ENCODE data around the gene ELL. TPM values are rescaled to one million over a fixed set of nuclear protein-coding genes. Genes with fewer than 3 reads are reported as not detected.

The ELL gene
- polyA plus RNA-seq, 3 donors: 12.2 to 35.3 (median 12.6) TPM

- peaks cover 28 to 30% of the 10 kb centered on the region in 2 donors for H3K36me3 Mint-ChIP-seq
These were observed 21.5 kb downstream of the ELL start for GRCh38 chr19:18500376-18500775.

GRCh38 chr19:18499055-18499775 lies 22.7 kb downstream of the ELL start:
- Histone ChIP-seq H3K27me3 (ENCODE audit: control insufficient read depth in 2 of 2, insufficient read depth in 2 of 2, low read length in 2 of 2) (no peaks in the 10 kb centered on the region), H3K9ac (ENCODE audit: insufficient read depth, low read length, poor library complexity, severe bottlenecking) (no peak overlapping the region), H4K20me1 (ENCODE audit: insufficient read depth, low read length) (peaks cover 97% of the 10 kb centered on the region), H3K27ac (ENCODE audit: low read depth in 1 of 2, low read length in 2 of 2) (peak overlapping the region; percentile 41 to 98), H3K36me3 (replicated peaks in 1 of 2; ENCODE audit: control insufficient read depth in 1 of 2, insufficient read depth in 2 of 2, low read length in 2 of 2) (peaks cover 0 to 13% of the 10 kb centered on the region in 2 donors), H3K4me1 (ENCODE audit: control insufficient read depth in 1 of 2, insufficient read depth in 2 of 2, low read length in 2 of 2) (peaks cover 94 to 100% of the 10 kb centered on the region in 2 donors), H3K4me3 (replicated peaks in 1 of 3; ENCODE audit: low read depth in 2 of 3, low read length in 3 of 3) (no peak overlapping the region), H3K79me2 (ENCODE audit: insufficient read depth, low read length) (peaks cover 91% of the 10 kb centered on the region), H3K9me3 (replicated peaks in 1 of 2; ENCODE audit: control insufficient read depth in 1 of 2, insufficient read depth in 1 of 2, low read length in 2 of 2) (no peaks in the 10 kb centered on the region), H3K4me2 (replicated peaks; ENCODE audit: extremely low read depth, low read length, poor library complexity, severe bottlenecking) (no peak overlapping the region), H2AFZ (ENCODE audit: insufficient read depth, low read depth, low read length, poor library complexity, severe bottlenecking) (no peak overlapping the region)
- Mint-ChIP-seq H3K27ac (peak overlapping the region; percentile 12 to 95 (median 72)), H3K36me3 (peaks cover 21 to 26% of the 10 kb centered on the region in 2 donors), H3K4me1 (peaks cover 99% of the 10 kb centered on the region), H3K4me3 (peak overlapping the region in 1 of 2 donors; percentile 31), H3K9me3 (no peaks in the 10 kb centered on the region), H3K27me3 (ENCODE audit: low read depth in 3 of 3) (peaks cover 0 to 2% (median 0%) of the 10 kb centered on the region in 3 donors)
- WGBS (ENCODE audit: insufficient coverage): 92% methylated on average over 5 of the region's 7 CpGs
- DNase-seq: peak in 2 of 3 donors; percentile 44 to 59
- no peak for TF ChIP-seq CTCF (IDR thresholded peaks at IDR 0.05)
- intact Hi-C loops (cut with micrococcal nuclease): no loop called here

More at GRCh38 chr19:18500376-18500775, 21.5 kb downstream of the ELL start:
- WGBS (ENCODE audit: insufficient coverage): 60% methylated on average over 1 of the region's 7 CpGs
- H4K20me1 ChIP-seq (ENCODE audit: insufficient read depth, low read length): peaks cover 97% of the 10 kb centered on the region
- peaks cover 0 to 13% of the 10 kb centered on the region in 2 donors for H3K36me3 ChIP-seq (replicated peaks in 1 of 2; ENCODE audit: control insufficient read depth in 1 of 2, insufficient read depth in 2 of 2, low read length in 2 of 2)
- intact Hi-C loops (cut with micrococcal nuclease): no loop called here
- Mint-ChIP-seq H3K9me3 (no peaks in the 10 kb centered on the region), H3K27me3 (ENCODE audit: low read depth in 3 of 3) (peaks cover 0 to 3% (median 2%) of the 10 kb centered on the region in 3 donors), H3K4me1 (peaks cover 99% of the 10 kb centered on the region), H3K4me3 (peak overlapping the region in 1 of 2 donors; percentile 31), H3K27ac (peak overlapping the region in 6 of 7 donors; percentile 6 to 99 (median 58))
- no peak for TF ChIP-seq CTCF (IDR thresholded peaks at IDR 0.05)
- H3K4me1 ChIP-seq (ENCODE audit: control insufficient read depth in 1 of 2, insufficient read depth in 2 of 2, low read length in 2 of 2): peaks cover 94 to 100% of the 10 kb centered on the region in 2 donors
- no peak overlapping the region for H3K4me3 ChIP-seq (replicated peaks in 1 of 3; ENCODE audit: low read depth in 2 of 3, low read length in 3 of 3)
- H3K79me2 ChIP-seq (ENCODE audit: insufficient read depth, low read length): peaks cover 91% of the 10 kb centered on the region
- H3K9ac ChIP-seq (ENCODE audit: insufficient read depth, low read length, poor library complexity, severe bottlenecking): no peak overlapping the region
- no peak overlapping the region for H2AFZ ChIP-seq (ENCODE audit: insufficient read depth, low read depth, low read length, poor library complexity, severe bottlenecking)
- no peak for DNase-seq
- H3K27ac ChIP-seq (ENCODE audit: low read depth in 1 of 2, low read length in 2 of 2): peak overlapping the region in 1 of 2 donors; percentile 96
- no peaks in the 10 kb centered on the region for H3K9me3 ChIP-seq (replicated peaks in 1 of 2; ENCODE audit: control insufficient read depth in 1 of 2, insufficient read depth in 1 of 2, low read length in 2 of 2)
- H3K4me2 ChIP-seq (replicated peaks; ENCODE audit: extremely low read depth, low read length, poor library complexity, severe bottlenecking): no peak overlapping the region
- H3K27me3 ChIP-seq (ENCODE audit: control insufficient read depth in 2 of 2, insufficient read depth in 2 of 2, low read length in 2 of 2): no peaks in the 10 kb centered on the region

Data from CD14-positive monocyte (primary cell).